GM12891 (cell line): ENCODE data around the gene CATSPER1.

Experiments used
- POLR2A ChIP-seq: IDR thresholded peaks from 2 replicates; pipeline ENCODE4 v1.6.1; 2011; ENCODE audit warnings: low read depth, low read length, control low read depth
- POLR2AphosphoS5 ChIP-seq: IDR thresholded peaks from 2 replicates; pipeline ENCODE4 v1.6.1; 2011; ENCODE audit warnings: low read depth, low read length, control low read depth
- TAF1 ChIP-seq: IDR thresholded peaks from 2 replicates; pipeline ENCODE4 v1.6.1; 2011; ENCODE audit warnings: low read depth, low read length, control low read depth

DNA sequence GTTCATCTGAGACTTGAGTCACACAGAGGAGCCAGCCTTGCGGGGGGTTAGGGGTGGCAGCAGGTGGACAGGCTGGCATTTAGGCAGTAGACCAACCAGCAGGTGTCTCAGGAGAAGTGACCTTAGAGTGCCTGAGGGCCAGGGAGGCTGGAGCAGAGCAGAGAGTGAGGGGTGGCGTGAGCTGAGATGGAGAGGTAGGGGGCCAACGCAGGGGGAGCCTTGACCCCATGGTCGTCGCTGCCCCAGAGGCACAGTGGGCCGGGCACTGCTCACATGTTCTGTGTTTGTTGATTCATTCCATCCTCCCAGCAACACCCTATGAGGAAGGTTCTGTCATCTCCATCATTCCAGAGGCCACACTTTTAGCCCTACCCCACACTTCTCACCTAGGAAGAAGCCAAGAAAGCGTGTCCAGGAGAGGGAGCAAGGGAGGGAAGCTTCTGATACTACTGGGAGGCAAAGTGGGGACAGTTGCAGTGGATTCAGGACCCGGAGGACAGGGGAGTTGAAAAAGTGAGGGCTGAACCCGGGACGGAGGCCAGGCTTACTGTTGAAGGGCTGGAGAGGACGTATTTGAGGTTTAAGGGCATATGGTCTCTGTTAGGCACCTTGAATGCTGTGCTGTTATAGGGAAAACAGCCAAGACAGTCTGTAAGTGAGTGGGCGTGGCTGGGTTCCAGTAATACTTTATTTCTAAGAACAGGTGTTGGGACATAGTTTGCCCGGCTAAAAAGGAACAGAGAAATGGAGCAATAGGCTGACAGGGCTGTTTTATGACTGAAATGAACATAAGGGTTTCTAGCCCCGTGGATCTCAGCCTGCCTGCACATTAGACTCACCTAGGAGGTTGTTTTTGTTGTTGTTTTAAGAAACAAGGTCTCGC, 57.4 kb downstream of the CATSPER1 start:
- no peak for TF ChIP-seq POLR2AphosphoS5
- TF ChIP-seq TAF1, result no peak
- TF ChIP-seq POLR2A, result no peak
